ENCODE results near the gene LPGAT1.

The LPGAT1 gene

GRCh38 chr1:211828584-211829342 lies 1.8 kb downstream of the LPGAT1 start:
- no peak for DNase-seq (ENCODE audit: low read depth)

GRCh38 chr1:211827051-211827450 lies 3.5 kb downstream of the LPGAT1 start:
- no peak for DNase-seq (ENCODE audit: low read depth)

DNA sequence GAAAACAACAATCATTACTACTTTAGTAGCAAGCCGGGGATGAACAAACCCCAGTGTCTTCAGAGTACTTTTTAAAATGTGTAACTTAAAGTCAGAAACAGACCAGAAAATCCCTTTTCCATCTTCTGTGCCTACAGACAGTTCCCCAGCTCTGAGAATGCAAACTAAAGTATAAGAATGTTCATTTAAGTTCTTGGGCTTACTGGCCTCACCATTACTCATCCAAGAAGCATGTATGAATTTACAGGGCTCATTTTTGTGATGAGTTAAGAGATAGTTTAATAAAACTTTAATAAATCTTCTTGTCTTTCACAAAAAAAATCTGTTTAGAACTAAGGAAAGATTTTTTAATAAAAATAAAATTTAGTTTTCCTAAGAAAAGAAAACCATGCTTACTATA lies 4.6 kb downstream of the LPGAT1 start:
- no peak for DNase-seq (ENCODE audit: low read depth)

DNA sequence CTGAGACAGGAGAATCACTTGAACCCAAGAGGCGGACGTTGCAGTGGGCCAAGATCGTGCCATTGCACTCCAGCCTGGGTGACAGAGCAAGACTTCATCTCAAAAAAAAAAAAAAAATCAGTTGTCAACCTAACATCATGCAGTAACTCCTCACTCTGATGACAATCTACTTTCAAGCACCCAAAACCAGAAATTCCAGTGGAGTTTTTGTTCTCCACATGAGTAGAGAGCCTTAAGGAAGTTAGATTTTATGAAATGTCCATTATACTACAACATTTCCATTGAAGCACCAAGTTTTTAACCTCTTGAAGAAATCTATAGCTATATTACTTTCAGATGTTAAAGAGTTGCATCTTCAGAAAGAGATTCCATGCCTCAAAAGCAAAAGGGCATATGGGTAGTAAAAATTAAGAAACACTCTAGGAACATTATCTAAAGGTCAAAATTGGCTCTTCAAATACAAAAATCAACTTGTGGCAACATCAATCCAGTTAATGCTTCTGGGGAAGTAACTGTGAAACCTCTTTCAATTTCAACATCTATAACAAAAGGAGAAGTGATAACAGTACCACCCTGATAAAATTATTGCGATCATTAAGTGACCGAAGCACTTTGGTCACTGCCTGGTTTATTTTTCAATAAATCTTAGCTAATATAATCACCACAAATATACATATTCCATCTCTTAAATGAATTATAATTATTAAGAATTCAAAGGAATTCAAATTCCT lies 7.7 kb downstream of the LPGAT1 start:
- no peak for DNase-seq (ENCODE audit: low read depth)

- DNase-seq (ENCODE audit: low read depth), result no peak
Measured at GRCh38 chr1:211816586-211816985, 14.0 kb downstream of the LPGAT1 start.

DNA sequence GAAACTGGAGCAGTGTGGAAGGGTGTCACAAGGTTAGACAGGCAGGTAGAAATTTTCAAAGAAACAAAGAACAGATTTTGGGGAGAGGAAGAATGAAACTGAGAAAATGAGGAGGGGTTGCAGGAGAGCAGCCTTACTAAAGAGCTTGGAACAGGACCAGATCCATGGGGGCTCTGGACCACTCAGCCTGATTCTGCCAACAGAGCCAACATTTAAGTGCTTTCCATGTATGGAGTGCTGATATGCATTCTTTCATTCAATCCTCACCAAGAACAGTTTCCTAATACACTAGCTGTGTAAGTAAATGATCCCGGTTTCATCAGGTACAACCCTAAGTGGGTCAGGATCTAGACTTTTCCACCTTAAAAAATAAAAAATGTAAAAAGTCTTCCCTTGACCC lies 16.2 kb downstream of the LPGAT1 start:
- no peak for DNase-seq (ENCODE audit: low read depth)

DNA sequence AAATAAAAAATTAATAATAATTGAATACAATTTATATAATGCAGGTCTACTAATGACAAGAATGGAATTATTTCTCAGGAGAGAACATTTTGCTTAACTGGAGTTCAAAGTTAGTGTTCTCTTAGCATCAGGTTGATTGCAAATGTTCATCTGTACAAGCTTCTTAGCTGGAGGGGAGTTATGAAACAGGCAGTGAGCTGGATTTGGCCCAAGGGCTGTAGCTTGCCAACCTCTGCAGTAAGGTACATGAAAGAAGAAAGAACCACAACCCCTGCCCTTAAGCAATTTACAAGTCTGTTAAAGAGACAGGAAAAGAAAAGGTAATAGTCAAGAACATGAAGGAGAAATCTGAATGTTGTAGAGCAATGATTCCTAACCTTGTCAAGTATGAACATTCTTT lies 17.0 kb downstream of the LPGAT1 start:
- no peak for DNase-seq (ENCODE audit: low read depth)

DNA sequence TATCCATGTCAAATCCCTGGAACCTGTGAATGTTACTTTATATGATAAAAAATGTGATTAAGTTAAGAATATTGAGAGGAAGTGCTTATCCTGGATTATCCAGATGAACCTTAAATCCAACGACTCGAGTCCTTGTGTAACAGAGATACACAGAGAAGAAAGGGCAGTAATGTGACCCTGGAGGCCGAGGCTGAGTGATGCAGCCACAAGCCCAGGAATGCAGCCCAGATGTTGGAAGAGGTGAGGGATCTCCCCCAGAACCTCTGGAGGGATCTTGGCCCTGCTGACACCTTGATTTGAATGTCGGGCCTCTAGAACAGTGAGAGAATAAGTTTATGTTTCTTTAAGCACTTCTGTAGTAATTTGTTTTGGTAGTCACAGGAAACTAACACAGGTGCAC lies 18.0 kb downstream of the LPGAT1 start:
- DNase-seq (ENCODE audit: low read depth), result no peak

DNA sequence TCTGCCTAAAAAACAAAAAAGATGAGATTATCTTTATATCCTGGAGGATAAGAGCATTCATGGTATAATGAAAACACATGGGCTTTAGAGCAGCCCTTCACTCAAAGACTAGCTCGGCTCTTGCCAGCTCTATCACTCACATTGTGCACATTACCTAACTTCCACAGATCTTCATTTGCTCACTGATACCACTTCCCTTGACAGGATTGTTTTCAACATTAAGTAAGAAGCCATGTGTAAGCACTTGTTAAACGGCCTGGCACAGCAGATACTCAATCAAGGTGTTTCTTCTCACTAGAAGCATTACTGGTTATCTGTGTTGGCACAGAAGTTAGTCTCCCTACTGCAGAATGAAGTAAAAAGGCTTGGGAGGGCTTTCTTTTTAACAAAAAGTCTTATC lies 18.7 kb downstream of the LPGAT1 start:
- DNase-seq (ENCODE audit: low read depth), result no peak

DNA sequence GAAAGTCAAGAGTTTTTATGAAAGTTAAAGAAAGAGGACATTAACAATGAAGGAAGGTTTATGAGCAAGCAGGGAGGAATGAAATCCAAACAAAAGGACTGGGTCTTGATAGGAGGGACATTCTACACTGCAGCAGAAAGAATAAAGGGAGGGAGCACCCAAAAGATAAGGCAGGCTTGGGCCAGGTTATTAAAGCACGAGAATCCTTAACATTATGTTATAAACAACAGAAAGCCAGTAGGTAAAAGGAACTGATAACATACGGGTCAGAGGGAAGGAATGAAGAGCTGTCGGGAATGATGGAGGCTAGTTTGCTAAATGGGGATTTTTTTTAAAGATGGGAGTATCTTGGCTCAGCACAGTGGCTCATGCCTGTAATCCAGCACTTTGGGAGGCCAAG lies 19.4 kb downstream of the LPGAT1 start:
- DNase-seq (ENCODE audit: low read depth), result no peak

GRCh38 chr1:211808475-211808874 lies 22.1 kb downstream of the LPGAT1 start:
- no peak for DNase-seq (ENCODE audit: low read depth)

- no peak for DNase-seq (ENCODE audit: low read depth)
Measured at GRCh38 chr1:211804915-211805314, 25.6 kb downstream of the LPGAT1 start.

- DNase-seq (ENCODE audit: low read depth), result no peak
Measured at GRCh38 chr1:211800925-211801607, 29.5 kb downstream of the LPGAT1 start.

DNA sequence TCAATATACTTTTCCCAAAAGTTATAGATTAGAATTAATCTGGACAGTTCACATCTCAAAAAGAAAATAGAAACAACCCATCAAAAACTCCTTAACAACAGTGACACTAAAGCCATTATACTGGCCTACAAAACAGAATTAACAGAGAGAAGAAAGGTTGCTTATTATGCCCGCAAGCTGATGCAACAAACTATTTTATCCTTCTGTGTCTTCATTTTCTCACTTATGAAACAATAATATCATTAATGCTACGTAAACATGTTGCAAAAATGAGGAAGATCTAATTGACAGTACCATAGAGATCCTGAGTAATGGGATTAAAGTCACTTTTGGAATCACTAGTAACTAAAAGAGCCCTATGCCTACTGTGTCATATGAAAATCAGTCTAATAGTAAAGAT lies 32.6 kb downstream of the LPGAT1 start:
- DNase-seq (ENCODE audit: low read depth), result no peak

DNA sequence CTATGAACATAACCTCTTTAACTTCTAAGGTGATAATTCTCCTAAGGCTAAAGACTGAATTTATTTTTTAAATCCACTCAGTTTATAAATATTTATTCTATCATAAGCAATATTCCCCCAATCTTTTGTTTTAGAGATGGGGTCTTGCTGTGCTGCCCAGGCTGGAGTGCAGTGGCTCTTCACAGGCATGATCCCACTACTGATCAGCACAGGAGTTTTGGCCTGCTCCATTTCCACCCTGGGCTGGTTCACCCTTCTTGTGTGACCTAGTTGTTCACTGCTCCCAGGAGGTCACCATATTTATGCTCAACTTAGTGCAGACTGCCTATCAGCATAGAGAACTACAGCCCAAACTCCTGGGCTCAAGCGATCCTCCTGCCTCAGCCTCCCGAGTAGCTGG lies 38.6 kb downstream of the LPGAT1 start:
- no peak for DNase-seq (ENCODE audit: low read depth)

GRCh38 chr1:211789641-211790464 lies 40.7 kb downstream of the LPGAT1 start:
- no peak for DNase-seq (ENCODE audit: low read depth)

GRCh38 chr1:211788626-211789025 lies 41.9 kb downstream of the LPGAT1 start:
- no peak for DNase-seq (ENCODE audit: low read depth)

GRCh38 chr1:211783897-211784296 lies 46.7 kb downstream of the LPGAT1 start:
- no peak for DNase-seq (ENCODE audit: low read depth)

GRCh38 chr1:211783266-211783665 lies 47.3 kb downstream of the LPGAT1 start:
- no peak for DNase-seq (ENCODE audit: low read depth)

- no peak for DNase-seq (ENCODE audit: low read depth)
Measured at GRCh38 chr1:211781260-211781659, 49.3 kb downstream of the LPGAT1 start.

DNA sequence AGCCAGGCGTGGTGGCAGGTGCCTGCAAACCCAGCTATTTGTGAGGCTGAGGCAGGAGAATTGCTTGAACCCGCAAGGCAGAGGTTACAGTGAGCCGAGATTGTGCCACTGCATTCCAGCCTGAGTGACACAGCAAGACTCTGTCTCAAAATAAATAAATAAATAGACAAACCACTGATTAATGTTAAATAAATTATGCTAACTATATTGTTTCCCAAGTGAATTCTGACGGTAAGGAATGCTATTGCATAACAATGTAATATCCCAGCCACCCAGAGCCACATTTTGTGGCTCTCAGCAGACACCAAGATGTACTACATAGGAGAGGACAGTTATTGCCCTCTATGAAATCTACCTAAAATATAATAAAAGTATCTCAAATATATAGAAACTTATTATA lies 55.4 kb downstream of the LPGAT1 start:
- DNase-seq (ENCODE audit: low read depth), result no peak

GRCh38 chr1:211764701-211765100 lies 65.9 kb downstream of the LPGAT1 start:
- DNase-seq (ENCODE audit: low read depth), result no peak

All from stimulated activated CD8-positive, alpha-beta memory T cell treated with anti-CD3 and anti-CD28 coated beads, Interleukin-4, amount 100 ng/mL, for 24 hours (primary cell).